ENCODE measurements around the gene ARHGEF18. TPM values are rescaled to one million over a fixed set of nuclear protein-coding genes. Genes with fewer than 3 reads are reported as not detected.
A peak's percentile ranks its signal among the peaks of the same experiment; 100 is the strongest.

Gene ARHGEF18
- total and polyA plus RNA-seq, 2 of the 13 experiments (the other 11 are each of a cell fraction or from before 2014, with no cell fraction given) = 4.2 to 17.5 TPM

GRCh38 chr19:7391218-7391670, 42.5 kb downstream of the ARHGEF18 start (continued):
- TF ChIP-seq POLR2AphosphoS5 (IDR thresholded peaks at IDR 0.05; ENCODE audit: low read depth, low read length) (no peak), SMYD3 (CRISPR knock-in tag; IDR thresholded peaks at IDR 0.05) (no peak), IRX3 (CRISPR knock-in tag; IDR thresholded peaks at IDR 0.05; ENCODE audit: borderline replicate concordance, low read depth) (no peak), ATF4 (CRISPR knock-in tag; IDR thresholded peaks at IDR 0.05) (no peak), ZNF749 (CRISPR knock-in tag; IDR thresholded peaks at IDR 0.05; ENCODE audit: borderline replicate concordance) (no peak), ZFYVE20 (CRISPR knock-in tag; IDR thresholded peaks at IDR 0.05; ENCODE audit: borderline replicate concordance, low read depth) (no peak), ZNF33B (CRISPR knock-in tag; IDR thresholded peaks at IDR 0.05) (no peak), TOPORS (CRISPR knock-in tag; IDR thresholded peaks at IDR 0.05) (no peak), ZKSCAN8 (CRISPR knock-in tag; IDR thresholded peaks at IDR 0.05; ENCODE audit: borderline replicate concordance) (no peak), BCL6 (CRISPR knock-in tag; IDR thresholded peaks at IDR 0.05) (peak; percentile 65), ZSCAN5A (CRISPR knock-in tag; IDR thresholded peaks at IDR 0.05; ENCODE audit: borderline replicate concordance) (no peak), TCF7L2 (IDR thresholded peaks at IDR 0.05; ENCODE audit: low read depth, low read length) (no peak), REST (IDR thresholded peaks at IDR 0.05; ENCODE audit: borderline replicate concordance in 1 of 2, low read depth in 1 of 2, low read length in 2 of 2) (no peak), REXO4 (CRISPR knock-in tag; IDR thresholded peaks at IDR 0.05; ENCODE audit: borderline replicate concordance) (no peak), ZNF20 (CRISPR knock-in tag; IDR thresholded peaks at IDR 0.05) (no peak), MTF2 (CRISPR knock-in tag; IDR thresholded peaks at IDR 0.05; ENCODE audit: borderline replicate concordance) (no peak), ZNF883 (CRISPR knock-in tag; IDR thresholded peaks at IDR 0.05; ENCODE audit: not compliant biosample characterization) (no peak), IRF1 (CRISPR knock-in tag; IDR thresholded peaks at IDR 0.05; ENCODE audit: low read depth) (no peak), PTBP1 (IDR thresholded peaks at IDR 0.05; ENCODE audit: low read depth, low read length, poor library complexity, severe bottlenecking) (no peak), BRF2 (CRISPR knock-in tag; IDR thresholded peaks at IDR 0.05) (no peak), MBNL3 (CRISPR knock-in tag; conservative IDR thresholded peaks at IDR 0.05) (no peak), HMG20A (CRISPR knock-in tag; IDR thresholded peaks at IDR 0.05; ENCODE audit: borderline replicate concordance) (peak; percentile 53), AHR (CRISPR knock-in tag; IDR thresholded peaks at IDR 0.05) (no peak)

Measured in HepG2 (cell line).